HG02938 (cell line): Measurements from ENCODE around the gene TSPAN32.
"Not testable (repeated sequence)": the region's sequence is repeated elsewhere in the genome, so short reads cannot be mapped to it uniquely, and the experiment has no call there.

ENCODE experiments used
- ATAC-seq: cut with Tn5 transposase; IDR thresholded peaks from one replicate; pipeline ENCODE4 v1.9.1; 2021; ENCODE audit warnings: mild to moderate bottlenecking, moderate library complexity; ENCODE audit not compliant: unreplicated experiment

Gene TSPAN32

GRCh38 chr11:2362414-2362813 lies 60.6 kb downstream of the TSPAN32 start:
- no peak for ATAC-seq

GRCh38 chr11:2363130-2363529 lies 61.3 kb downstream of the TSPAN32 start:
- no peak for ATAC-seq

- ATAC-seq, result no peak
These were observed 62.0 kb downstream of the TSPAN32 start for GRCh38 chr11:2363577-2364370.

GRCh38 chr11:2364386-2364785 lies 62.6 kb downstream of the TSPAN32 start:
- ATAC-seq, result not testable (repeated sequence)

- ATAC-seq, result no peak
These were observed 63.9 kb downstream of the TSPAN32 start for GRCh38 chr11:2365571-2366210.

- ATAC-seq, result no peak
These were observed 64.5 kb downstream of the TSPAN32 start for GRCh38 chr11:2366276-2366675.

- no peak for ATAC-seq
These were observed 64.9 kb downstream of the TSPAN32 start for GRCh38 chr11:2366733-2367132.

- no peak for ATAC-seq
These were observed 65.7 kb downstream of the TSPAN32 start for GRCh38 chr11:2367266-2368160.
